Peyer's patch (tissue), 4 donors: ENCODE measurements around the gene TPGS1.

Experiments used
- CTCF ChIP-seq, 6 experiments: fragments of 450-650 bp in 4 of 6; fragments of 200-600 bp in 2 of 6; sonication (generic) in 1 of 6; IDR thresholded peaks; one replicate each; pipeline ENCODE4 v1.5.1; 2017 to 2019; ENCODE audit warnings: antibody characterized with exemption in 6 of 6, mild to moderate bottlenecking in 3 of 6, moderate library complexity in 1 of 6
- POLR2A ChIP-seq, 2 donors: fragments of 450-650 bp; IDR thresholded peaks; one replicate each; pipeline ENCODE4 v1.5.1; 2017; ENCODE audit warnings: antibody characterized with exemption in 2 of 2, mild to moderate bottlenecking in 2 of 2, moderate library complexity in 2 of 2

- TF ChIP-seq CTCF (IDR thresholded peaks at IDR 0.05) = no peak
- no peak for TF ChIP-seq POLR2A (IDR thresholded peaks at IDR 0.05)
Observed at GRCh38 chr19:547836-548720, 40.8 kb downstream of the TPGS1 start.
